Measurements from ENCODE around the gene GMDS. TPM values are rescaled to one million over a fixed set of nuclear protein-coding genes. Genes with fewer than 3 reads are reported as not detected.

GMDS gene
- total and polyA plus RNA-seq, 2 of the 13 experiments (the other 11 are each of a cell fraction or from before 2014, with no cell fraction given): 64.4 to 112 TPM

DNA sequence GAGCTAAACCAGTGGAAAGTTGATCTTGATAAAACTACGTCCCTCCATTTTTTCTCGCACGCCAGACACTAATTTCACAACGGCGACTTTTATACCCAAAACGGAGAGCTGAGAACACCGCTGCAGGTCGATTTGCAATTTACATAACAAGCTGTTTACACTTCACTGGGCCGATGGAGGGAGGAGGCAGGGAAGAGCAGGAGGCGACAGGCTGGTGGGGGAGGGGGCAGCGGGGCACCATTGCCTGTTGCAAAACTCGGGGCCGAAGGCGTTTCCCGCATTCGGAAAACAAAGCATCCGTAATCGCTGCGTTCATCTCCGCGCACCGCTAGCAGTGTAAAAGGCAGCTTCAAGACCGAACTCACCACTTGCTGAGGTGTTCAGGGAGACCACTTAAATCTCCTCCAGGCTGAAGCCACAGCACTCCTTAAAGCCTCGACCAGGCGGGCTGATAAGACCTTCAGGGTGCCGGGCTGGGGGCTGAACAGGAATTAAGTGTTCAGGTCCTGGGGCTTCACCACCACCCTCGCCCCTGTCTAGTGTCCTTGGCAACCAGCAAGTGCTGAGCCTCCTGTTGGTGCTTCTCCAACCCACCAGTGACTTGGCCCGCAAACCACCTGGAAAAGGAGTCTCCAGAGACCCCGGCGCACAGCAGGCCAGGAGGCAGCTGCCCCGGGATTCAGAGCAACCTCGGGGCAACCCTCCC, 637.7 kb downstream of the GMDS start (continued):
- TF ChIP-seq, protein P1, sequence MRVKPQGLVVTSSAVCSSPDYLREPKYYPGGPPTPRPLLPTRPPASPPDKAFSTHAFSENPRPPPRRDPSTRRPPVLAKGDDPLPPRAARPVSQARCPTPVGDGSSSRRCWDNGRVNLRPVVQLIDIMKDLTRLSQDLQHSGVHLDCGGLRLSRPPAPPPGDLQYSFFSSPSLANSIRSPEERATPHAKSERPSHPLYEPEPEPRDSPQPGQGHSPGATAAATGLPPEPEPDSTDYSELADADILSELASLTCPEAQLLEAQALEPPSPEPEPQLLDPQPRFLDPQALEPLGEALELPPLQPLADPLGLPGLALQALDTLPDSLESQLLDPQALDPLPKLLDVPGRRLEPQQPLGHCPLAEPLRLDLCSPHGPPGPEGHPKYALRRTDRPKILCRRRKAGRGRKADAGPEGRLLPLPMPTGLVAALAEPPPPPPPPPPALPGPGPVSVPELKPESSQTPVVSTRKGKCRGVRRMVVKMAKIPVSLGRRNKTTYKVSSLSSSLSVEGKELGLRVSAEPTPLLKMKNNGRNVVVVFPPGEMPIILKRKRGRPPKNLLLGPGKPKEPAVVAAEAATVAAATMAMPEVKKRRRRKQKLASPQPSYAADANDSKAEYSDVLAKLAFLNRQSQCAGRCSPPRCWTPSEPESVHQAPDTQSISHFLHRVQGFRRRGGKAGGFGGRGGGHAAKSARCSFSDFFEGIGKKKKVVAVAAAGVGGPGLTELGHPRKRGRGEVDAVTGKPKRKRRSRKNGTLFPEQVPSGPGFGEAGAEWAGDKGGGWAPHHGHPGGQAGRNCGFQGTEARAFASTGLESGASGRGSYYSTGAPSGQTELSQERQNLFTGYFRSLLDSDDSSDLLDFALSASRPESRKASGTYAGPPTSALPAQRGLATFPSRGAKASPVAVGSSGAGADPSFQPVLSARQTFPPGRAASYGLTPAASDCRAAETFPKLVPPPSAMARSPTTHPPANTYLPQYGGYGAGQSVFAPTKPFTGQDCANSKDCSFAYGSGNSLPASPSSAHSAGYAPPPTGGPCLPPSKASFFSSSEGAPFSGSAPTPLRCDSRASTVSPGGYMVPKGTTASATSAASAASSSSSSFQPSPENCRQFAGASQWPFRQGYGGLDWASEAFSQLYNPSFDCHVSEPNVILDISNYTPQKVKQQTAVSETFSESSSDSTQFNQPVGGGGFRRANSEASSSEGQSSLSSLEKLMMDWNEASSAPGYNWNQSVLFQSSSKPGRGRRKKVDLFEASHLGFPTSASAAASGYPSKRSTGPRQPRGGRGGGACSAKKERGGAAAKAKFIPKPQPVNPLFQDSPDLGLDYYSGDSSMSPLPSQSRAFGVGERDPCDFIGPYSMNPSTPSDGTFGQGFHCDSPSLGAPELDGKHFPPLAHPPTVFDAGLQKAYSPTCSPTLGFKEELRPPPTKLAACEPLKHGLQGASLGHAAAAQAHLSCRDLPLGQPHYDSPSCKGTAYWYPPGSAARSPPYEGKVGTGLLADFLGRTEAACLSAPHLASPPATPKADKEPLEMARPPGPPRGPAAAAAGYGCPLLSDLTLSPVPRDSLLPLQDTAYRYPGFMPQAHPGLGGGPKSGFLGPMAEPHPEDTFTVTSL (CRISPR knock-in tag; IDR thresholded peaks at IDR 0.05; ENCODE audit: borderline replicate concordance): no peak
- TF ChIP-seq ZNF569 (CRISPR knock-in tag; IDR thresholded peaks at IDR 0.05; ENCODE audit: borderline replicate concordance) (no peak), ZIK1 (CRISPR knock-in tag; IDR thresholded peaks at IDR 0.05; ENCODE audit: borderline replicate concordance, low read depth) (no peak), TGIF2 (CRISPR knock-in tag; IDR thresholded peaks at IDR 0.05) (0 out of 2 replicates have a peak, but pooled peaks have one; percentile 43), ZNF446 (CRISPR knock-in tag; IDR thresholded peaks at IDR 0.05) (no peak), DBP (CRISPR knock-in tag; IDR thresholded peaks at IDR 0.05; ENCODE audit: not compliant biosample characterization) (no peak), CERS6 (CRISPR knock-in tag; IDR thresholded peaks at IDR 0.05) (no peak), CENPT (CRISPR knock-in tag; IDR thresholded peaks at IDR 0.05; ENCODE audit: low read depth) (no peak), CEBPG (CRISPR knock-in tag; IDR thresholded peaks at IDR 0.05) (peak; percentile 72), NR2F6 (IDR thresholded peaks at IDR 0.05) (no peak), NR2F6 (CRISPR knock-in tag; IDR thresholded peaks at IDR 0.05) (no peak), TOPORS (CRISPR knock-in tag; IDR thresholded peaks at IDR 0.05) (0 out of 2 replicates have a peak, but pooled peaks have one; percentile 44), CHD2 (IDR thresholded peaks at IDR 0.05; ENCODE audit: low read depth, low read length) (no peak), SNAPC2 (CRISPR knock-in tag; IDR thresholded peaks at IDR 0.05) (no peak), MEIS1 (CRISPR knock-in tag; IDR thresholded peaks at IDR 0.05; ENCODE audit: borderline replicate concordance) (no peak), MYNN (CRISPR knock-in tag; IDR thresholded peaks at IDR 0.05; ENCODE audit: low read depth) (no peak), ZSCAN5A (CRISPR knock-in tag; IDR thresholded peaks at IDR 0.05; ENCODE audit: borderline replicate concordance) (0 out of 2 replicates have a peak, but pooled peaks have one; percentile 66), HNRNPL (IDR thresholded peaks at IDR 0.05; ENCODE audit: low read depth, low read length) (no peak)
- TF ChIP-seq, protein P2, sequence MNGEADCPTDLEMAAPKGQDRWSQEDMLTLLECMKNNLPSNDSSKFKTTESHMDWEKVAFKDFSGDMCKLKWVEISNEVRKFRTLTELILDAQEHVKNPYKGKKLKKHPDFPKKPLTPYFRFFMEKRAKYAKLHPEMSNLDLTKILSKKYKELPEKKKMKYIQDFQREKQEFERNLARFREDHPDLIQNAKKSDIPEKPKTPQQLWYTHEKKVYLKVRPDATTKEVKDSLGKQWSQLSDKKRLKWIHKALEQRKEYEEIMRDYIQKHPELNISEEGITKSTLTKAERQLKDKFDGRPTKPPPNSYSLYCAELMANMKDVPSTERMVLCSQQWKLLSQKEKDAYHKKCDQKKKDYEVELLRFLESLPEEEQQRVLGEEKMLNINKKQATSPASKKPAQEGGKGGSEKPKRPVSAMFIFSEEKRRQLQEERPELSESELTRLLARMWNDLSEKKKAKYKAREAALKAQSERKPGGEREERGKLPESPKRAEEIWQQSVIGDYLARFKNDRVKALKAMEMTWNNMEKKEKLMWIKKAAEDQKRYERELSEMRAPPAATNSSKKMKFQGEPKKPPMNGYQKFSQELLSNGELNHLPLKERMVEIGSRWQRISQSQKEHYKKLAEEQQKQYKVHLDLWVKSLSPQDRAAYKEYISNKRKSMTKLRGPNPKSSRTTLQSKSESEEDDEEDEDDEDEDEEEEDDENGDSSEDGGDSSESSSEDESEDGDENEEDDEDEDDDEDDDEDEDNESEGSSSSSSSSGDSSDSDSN (CRISPR knock-in tag; IDR thresholded peaks at IDR 0.05): peak; percentile 38; the same call in 1 of the 2 replicates
